HL-60 (cell line): ENCODE results near the gene GOLIM4.

Experiments used
- DNase-seq, 2 experiments: peaks; one replicate each; pipeline ENCODE4 v3.0.0-alpha.2; 2010 to 2020; ENCODE audit warnings: low read depth in 1 of 2, low spot score in 1 of 2
- H3K27ac ChIP-seq: fragments of 250-450 bp; sonication (Bioruptor Pico); replicated peaks from 2 replicates; pipeline ENCODE4 v1.5.1; 2020; ENCODE audit warnings: mild to moderate bottlenecking, moderate library complexity
- H3K27me3 ChIP-seq: fragments of 250-450 bp; sonication (Bioruptor Pico); 2 replicates; pipeline ENCODE4 v1.5.1; 2021; ENCODE audit warnings: mild to moderate bottlenecking, moderate library complexity; ENCODE audit not compliant: insufficient read depth, poor library complexity, severe bottlenecking
- H3K4me3 ChIP-seq: replicated peaks from 2 replicates; pipeline ENCODE4 v1.5.1; 2011; ENCODE audit warnings: mild to moderate bottlenecking, control low read depth, low read length; ENCODE audit not compliant: insufficient read depth
- CTCF ChIP-seq: IDR thresholded peaks from one replicate; pipeline ENCODE4 v1.5.1; 2011; ENCODE audit warnings: low read length, control low read depth, inconsistent platforms; ENCODE audit not compliant: insufficient read depth
- GABPA ChIP-seq: IDR thresholded peaks from 2 replicates; pipeline ENCODE4 v1.6.1; 2012; ENCODE audit warnings: low read depth
- POLR2AphosphoS5 ChIP-seq: IDR thresholded peaks from 2 replicates; pipeline ENCODE4 v1.6.1; 2012; ENCODE audit warnings: low read depth
- REST ChIP-seq: IDR thresholded peaks from 2 replicates; pipeline ENCODE4 v1.6.1; 2012; ENCODE audit warnings: low read depth; ENCODE audit not compliant: insufficient replicate concordance
- SPI1 ChIP-seq: IDR thresholded peaks from 2 replicates; pipeline ENCODE4 v1.6.1; 2012; ENCODE audit warnings: low read depth, mild to moderate bottlenecking, borderline replicate concordance
- long read RNA-seq: library from polyadenylated mRNA; unstranded; transcript quantifications from one replicate; pipeline ENCODE4 v2.0.0, GENCODE V29; 2020

GOLIM4 gene
- long read RNA-seq, full-length matches to known transcripts: 36 of 149 reads
- long read RNA-seq, partial matches to known transcripts: 86 of 149 reads
- long read RNA-seq, other reads (novel, unspliced or antisense): 27 of 149 reads

GRCh38 chr3:168095611-168096209 lies at the start of gene GOLIM4:
TSS of gene GOLIM4 (minus strand) at chr3:168095924. CDS start at chr3:168095285, 639 bp downstream.
- TF ChIP-seq CTCF (no peak), REST (no peak), SPI1 (peak; percentile 82), GABPA (0 out of 2 replicates have a peak, but pooled peaks have one; percentile 9), POLR2AphosphoS5 (no peak; the same call in 1 of the 2 replicates)
- no peaks in the 10 kb centered on the region for H3K27me3 ChIP-seq
- peak within 1 kb of the TSS; percentile 84 for H3K27ac ChIP-seq
- peak; percentile 79 to 97 for DNase-seq
- peak within 1 kb of the TSS; percentile 55 for H3K4me3 ChIP-seq

- H3K4me3 ChIP-seq: no peak overlapping the region
- TF ChIP-seq CTCF (no peak), GABPA (no peak), POLR2AphosphoS5 (peak; percentile 52), REST (peak; percentile 31), SPI1 (peak; percentile 90)
Measured at GRCh38 chr3:168141405-168141998, 45.8 kb upstream of the GOLIM4 start.

GRCh38 chr3:168139947-168140346 lies 44.2 kb upstream of the GOLIM4 start:
- no peak for DNase-seq
- Histone ChIP-seq H3K4me3 (no peak overlapping the region), H3K27me3 (no peaks in the 10 kb centered on the region), H3K27ac (no peak overlapping the region)
- TF ChIP-seq CTCF (no peak), POLR2AphosphoS5 (no peak), GABPA (no peak), REST (no peak), SPI1 (no peak)

More at GRCh38 chr3:168141405-168141998, 45.8 kb upstream of the GOLIM4 start:
- H3K27ac ChIP-seq: peak overlapping the region; percentile 65
- peak in 1 of 2 experiments; percentile 72 for DNase-seq
- H3K27me3 ChIP-seq: no peaks in the 10 kb centered on the region
